ENCODE results near the gene SHBG.

- TF ChIP-seq CTCF (conservative IDR thresholded peaks at IDR 0.05 in 1 of 2, IDR thresholded peaks at IDR 0.05 in 1 of 2; ENCODE audit: low read depth in 1 of 2, low read length in 2 of 2) (no peak), EZH2 (IDR thresholded peaks at IDR 0.05; ENCODE audit: low read length, missing control alignments) (peak; percentile 84)
Observed at GRCh38 chr17:7652388-7653356, 22.7 kb downstream of the SHBG start.

All from fibroblast of lung (primary cell).